ENCODE measurements around the gene OPCML.

Gene OPCML

DNA sequence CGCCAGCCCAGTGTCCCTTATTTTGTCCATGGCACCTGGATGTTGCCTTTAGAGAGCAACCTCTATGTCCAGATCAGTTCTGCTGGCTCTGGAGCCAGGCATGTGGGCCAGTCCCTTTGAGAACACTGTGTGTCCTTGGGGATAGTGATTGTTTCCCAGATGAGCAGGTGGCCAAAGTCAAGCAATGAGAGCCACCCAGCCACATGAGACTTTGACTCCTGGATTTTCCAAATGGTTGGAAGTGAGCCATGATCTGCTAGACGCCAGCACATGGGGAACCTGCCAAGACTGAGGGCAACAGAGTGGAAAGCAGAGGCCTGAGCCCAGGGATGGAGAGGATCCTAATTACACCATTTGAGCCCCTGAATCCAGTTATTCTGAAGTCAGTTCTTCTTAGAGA, 479.8 kb downstream of the OPCML start:
- in situ Hi-C loops (cut with HindIII; ENCODE audit: low pct_ligation_motif_present, low sequenced_read_pairs) = no loop called here
- no peak overlapping the region for H3K27ac ChIP-seq
- TF ChIP-seq, protein P1, sequence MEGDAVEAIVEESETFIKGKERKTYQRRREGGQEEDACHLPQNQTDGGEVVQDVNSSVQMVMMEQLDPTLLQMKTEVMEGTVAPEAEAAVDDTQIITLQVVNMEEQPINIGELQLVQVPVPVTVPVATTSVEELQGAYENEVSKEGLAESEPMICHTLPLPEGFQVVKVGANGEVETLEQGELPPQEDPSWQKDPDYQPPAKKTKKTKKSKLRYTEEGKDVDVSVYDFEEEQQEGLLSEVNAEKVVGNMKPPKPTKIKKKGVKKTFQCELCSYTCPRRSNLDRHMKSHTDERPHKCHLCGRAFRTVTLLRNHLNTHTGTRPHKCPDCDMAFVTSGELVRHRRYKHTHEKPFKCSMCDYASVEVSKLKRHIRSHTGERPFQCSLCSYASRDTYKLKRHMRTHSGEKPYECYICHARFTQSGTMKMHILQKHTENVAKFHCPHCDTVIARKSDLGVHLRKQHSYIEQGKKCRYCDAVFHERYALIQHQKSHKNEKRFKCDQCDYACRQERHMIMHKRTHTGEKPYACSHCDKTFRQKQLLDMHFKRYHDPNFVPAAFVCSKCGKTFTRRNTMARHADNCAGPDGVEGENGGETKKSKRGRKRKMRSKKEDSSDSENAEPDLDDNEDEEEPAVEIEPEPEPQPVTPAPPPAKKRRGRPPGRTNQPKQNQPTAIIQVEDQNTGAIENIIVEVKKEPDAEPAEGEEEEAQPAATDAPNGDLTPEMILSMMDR (IDR thresholded peaks at IDR 0.05; ENCODE audit: low read depth, low read length, missing control alignments) = no peak
- H3K36me3 ChIP-seq (replicated peaks) = no peaks in the 10 kb centered on the region
- H3K4me3 ChIP-seq (ENCODE audit: low read depth, low read length) = no peak overlapping the region
- DNase-seq = no peak
- no peaks in the 10 kb centered on the region for H3K27me3 ChIP-seq (replicated peaks)

DNA sequence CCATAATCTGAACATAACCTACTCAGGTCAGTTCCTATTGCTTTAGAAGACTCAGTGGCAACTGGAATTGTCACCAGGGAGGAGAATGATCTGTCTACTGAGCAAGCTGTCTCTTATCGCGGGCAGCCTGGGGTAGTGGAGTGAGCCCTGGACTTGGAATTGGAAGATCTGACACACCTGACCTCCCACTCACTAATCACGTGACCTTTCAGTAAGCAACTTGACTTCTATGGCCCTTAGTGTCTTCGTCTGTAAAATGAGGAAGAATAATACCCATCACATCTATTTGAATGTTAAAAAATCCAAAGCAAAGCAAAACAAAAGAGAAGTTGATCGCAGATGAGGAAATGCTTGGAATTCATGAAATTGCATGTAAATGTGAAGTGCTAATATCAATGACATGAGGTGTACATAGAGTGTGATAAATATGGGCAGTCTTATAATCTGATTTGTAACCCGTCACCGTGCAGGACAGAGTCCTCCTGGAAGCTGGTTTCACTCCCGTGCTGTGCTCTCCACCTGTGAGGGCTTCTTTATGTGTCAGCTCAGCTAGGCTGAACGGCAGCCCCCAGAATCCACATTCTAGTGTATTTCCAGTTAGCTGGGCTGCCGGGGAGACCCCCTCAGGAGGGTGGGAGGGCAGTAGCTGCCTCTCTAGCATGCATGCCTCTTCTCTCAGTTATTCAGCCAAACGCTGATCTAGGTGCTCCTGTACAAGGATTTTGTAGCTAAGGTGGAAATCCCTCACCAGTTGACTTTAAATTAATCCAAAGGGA, 482.9 kb downstream of the OPCML start:
- Histone ChIP-seq H3K27me3 (replicated peaks) (no peaks in the 10 kb centered on the region), H3K4me3 (ENCODE audit: low read depth, low read length) (no peak overlapping the region), H3K27ac (no peak overlapping the region), H3K36me3 (replicated peaks) (no peaks in the 10 kb centered on the region)
- TF ChIP-seq, protein P1 (IDR thresholded peaks at IDR 0.05; ENCODE audit: low read depth, low read length, missing control alignments) = no peak
- no peak for DNase-seq
- in situ Hi-C loops (cut with HindIII; ENCODE audit: low pct_ligation_motif_present, low sequenced_read_pairs) = no loop called here

DNA sequence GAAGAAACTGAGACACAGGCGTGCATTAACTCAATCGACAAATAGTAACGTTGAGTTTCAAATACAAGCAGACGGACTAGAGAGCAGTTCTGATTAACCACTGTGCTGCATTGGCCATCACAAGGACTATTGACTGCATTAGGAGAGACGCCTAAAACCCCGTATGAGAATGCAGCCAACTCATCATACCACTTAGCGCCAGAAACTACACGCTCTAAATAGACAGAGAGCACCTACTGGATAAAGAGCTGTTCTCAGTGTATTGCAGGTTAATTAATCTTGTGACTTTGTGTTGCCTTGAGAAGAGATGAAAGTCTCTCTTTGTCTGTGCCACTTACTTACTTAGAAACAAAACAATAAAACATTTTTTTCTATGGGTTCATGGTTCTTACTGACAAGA, 484.0 kb downstream of the OPCML start:
- TF ChIP-seq, protein P1 (IDR thresholded peaks at IDR 0.05; ENCODE audit: low read depth, low read length, missing control alignments) = no peak
- no peak for DNase-seq
- no peak overlapping the region for H3K4me3 ChIP-seq (ENCODE audit: low read depth, low read length)
- H3K36me3 ChIP-seq (replicated peaks) = no peaks in the 10 kb centered on the region
- H3K27me3 ChIP-seq (replicated peaks) = no peaks in the 10 kb centered on the region
- in situ Hi-C loops (cut with HindIII; ENCODE audit: low pct_ligation_motif_present, low sequenced_read_pairs) = no loop called here
- H3K27ac ChIP-seq = no peak overlapping the region

DNA sequence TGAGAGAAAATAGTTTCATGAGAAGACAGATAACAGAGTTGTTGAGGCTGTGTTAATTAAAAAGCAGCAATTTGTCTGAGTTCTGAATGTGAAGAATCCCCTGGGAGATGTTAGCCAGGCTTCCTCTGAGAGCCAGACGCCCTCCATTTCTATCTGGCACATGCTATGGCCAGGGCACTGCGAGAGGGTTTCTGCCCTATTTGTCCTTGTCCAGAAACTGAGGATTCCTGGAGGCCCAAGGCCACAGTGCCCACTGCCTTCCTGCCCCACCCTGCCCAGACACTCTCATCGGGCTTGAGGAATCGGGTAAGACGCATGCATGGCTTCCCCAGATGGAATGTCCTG, 484.6 kb downstream of the OPCML start:
- no peak for DNase-seq
- Histone ChIP-seq H3K4me3 (ENCODE audit: low read depth, low read length) (no peak overlapping the region), H3K27ac (no peak overlapping the region), H3K27me3 (replicated peaks) (no peaks in the 10 kb centered on the region), H3K36me3 (replicated peaks) (no peaks in the 10 kb centered on the region)
- TF ChIP-seq, protein P1 (IDR thresholded peaks at IDR 0.05; ENCODE audit: low read depth, low read length, missing control alignments) = no peak
- in situ Hi-C loops (cut with HindIII; ENCODE audit: low pct_ligation_motif_present, low sequenced_read_pairs) = no loop called here

DNA sequence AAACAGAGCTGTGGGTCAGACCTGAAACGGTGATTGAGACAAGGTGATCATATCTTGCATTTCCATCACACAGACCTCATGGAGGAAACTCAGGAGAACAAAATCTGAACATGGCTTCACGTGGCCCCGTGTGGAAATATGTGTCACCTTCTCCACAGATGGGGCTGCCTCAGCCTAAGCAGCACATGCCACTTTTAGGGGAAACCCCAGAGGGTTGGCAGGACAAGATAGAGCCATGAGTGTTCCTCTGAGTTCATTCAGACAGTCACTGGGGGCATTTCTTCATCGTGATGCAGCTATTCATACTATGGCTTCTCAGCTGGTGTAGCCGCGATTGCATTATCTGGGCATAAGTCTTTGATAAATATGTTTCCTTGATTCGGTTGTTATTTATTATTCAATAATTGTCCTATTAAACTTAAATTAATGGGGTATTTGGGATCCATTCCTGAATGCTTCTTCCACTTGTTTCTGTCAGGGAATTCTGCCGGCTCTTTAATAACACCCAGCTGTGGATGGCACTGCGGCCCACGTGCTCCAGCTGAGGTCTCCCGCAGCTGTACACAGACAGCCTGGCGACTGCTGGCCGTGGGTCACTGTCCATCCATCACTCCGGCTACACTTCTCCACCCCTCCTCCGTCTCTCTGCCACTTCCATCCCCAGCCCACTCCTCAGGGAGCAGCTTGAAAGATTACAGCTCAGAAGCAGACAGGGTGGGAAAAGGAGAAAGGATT, 485.1 kb downstream of the OPCML start:
- TF ChIP-seq, protein P1 (IDR thresholded peaks at IDR 0.05; ENCODE audit: low read depth, low read length, missing control alignments) = no peak
- H3K27ac ChIP-seq = no peak overlapping the region
- in situ Hi-C loops (cut with HindIII; ENCODE audit: low pct_ligation_motif_present, low sequenced_read_pairs) = no loop called here
- no peak for DNase-seq
- H3K27me3 ChIP-seq (replicated peaks) = no peaks in the 10 kb centered on the region
- no peaks in the 10 kb centered on the region for H3K36me3 ChIP-seq (replicated peaks)
- H3K4me3 ChIP-seq (ENCODE audit: low read depth, low read length) = no peak overlapping the region
